ES-I3 (cell line): ENCODE measurements around the gene MCOLN1.
"Not testable (repeated sequence)": the region's sequence is repeated elsewhere in the genome, so short reads cannot be mapped to it uniquely, and the experiment has no call there.

ENCODE experiments used
- H3K36me3 ChIP-seq: 2 replicates; pipeline ENCODE4 v1.6.1; 2013; ENCODE audit warnings: mild to moderate bottlenecking, low read length, control low read depth, moderate library complexity; ENCODE audit not compliant: insufficient read depth
- H3K4me1 ChIP-seq: 2 replicates; pipeline ENCODE4 v1.6.1; 2013; ENCODE audit warnings: mild to moderate bottlenecking, control low read depth, low read length; ENCODE audit not compliant: insufficient read depth
- H3K9ac ChIP-seq: 2 replicates; pipeline ENCODE4 v1.6.1; 2013; ENCODE audit warnings: low read depth, mild to moderate bottlenecking, low read length, moderate library complexity
- H3K9me3 ChIP-seq: 2 replicates; pipeline ENCODE4 v1.6.1; 2013; ENCODE audit warnings: mild to moderate bottlenecking, low read length, moderate library complexity; ENCODE audit not compliant: control insufficient read depth, insufficient read depth

The MCOLN1 gene

GRCh38 chr19:7527516-7528191 lies 5.2 kb downstream of the MCOLN1 start:
- Histone ChIP-seq H3K9me3 (no peaks in the 10 kb centered on the region), H3K9ac (no peak overlapping the region), H3K4me1 (no peaks in the 10 kb centered on the region; the same call in 1 of the 2 replicates), H3K36me3 (no peaks in the 10 kb centered on the region)

GRCh38 chr19:7528192-7528519 lies 5.7 kb downstream of the MCOLN1 start:
- no peaks in the 10 kb centered on the region for H3K9me3 ChIP-seq
- no peaks in the 10 kb centered on the region; the same call in 1 of the 2 replicates for H3K4me1 ChIP-seq
- no peaks in the 10 kb centered on the region for H3K36me3 ChIP-seq
- no peak overlapping the region for H3K9ac ChIP-seq

GRCh38 chr19:7528522-7529245 lies 6.3 kb downstream of the MCOLN1 start:
- no peaks in the 10 kb centered on the region for H3K9me3 ChIP-seq
- no peaks in the 10 kb centered on the region for H3K4me1 ChIP-seq
- no peak overlapping the region for H3K9ac ChIP-seq
- H3K36me3 ChIP-seq = no peaks in the 10 kb centered on the region

- Histone ChIP-seq H3K36me3 (no peaks in the 10 kb centered on the region), H3K9ac (no peak overlapping the region), H3K4me1 (no peaks in the 10 kb centered on the region), H3K9me3 (no peaks in the 10 kb centered on the region)
Observed at GRCh38 chr19:7529246-7529600, 6.8 kb downstream of the MCOLN1 start.

GRCh38 chr19:7529610-7530490 lies 7.4 kb downstream of the MCOLN1 start:
- Histone ChIP-seq H3K4me1 (no peaks in the 10 kb centered on the region), H3K9ac (no peak overlapping the region), H3K9me3 (no peaks in the 10 kb centered on the region), H3K36me3 (no peaks in the 10 kb centered on the region)

- peak overlapping the region; percentile 70; the same call in 1 of the 2 replicates for H3K9ac ChIP-seq
- no peaks in the 10 kb centered on the region for H3K4me1 ChIP-seq
- no peaks in the 10 kb centered on the region for H3K9me3 ChIP-seq
- H3K36me3 ChIP-seq = no peaks in the 10 kb centered on the region
Observed at GRCh38 chr19:7533281-7533885, 11.0 kb downstream of the MCOLN1 start.

GRCh38 chr19:7533925-7534480 lies 11.6 kb downstream of the MCOLN1 start:
- H3K36me3 ChIP-seq = no peaks in the 10 kb centered on the region
- H3K9me3 ChIP-seq = no peaks in the 10 kb centered on the region
- peak overlapping the region; percentile 70 for H3K9ac ChIP-seq
- H3K4me1 ChIP-seq = no peaks in the 10 kb centered on the region

GRCh38 chr19:7534531-7535046 lies 12.2 kb downstream of the MCOLN1 start:
- Histone ChIP-seq H3K36me3 (no peaks in the 10 kb centered on the region), H3K4me1 (no peaks in the 10 kb centered on the region)

GRCh38 chr19:7535047-7535997 lies 12.9 kb downstream of the MCOLN1 start, which contains the start of gene PNPLA6:
Gene PNPLA6, plus strand, starts transcription at chr19:7535717. Its CDS starts 72 bp downstream, at chr19:7535789.
- H3K9ac ChIP-seq = peak within 1 kb of the TSS; percentile 70

More at GRCh38 chr19:7534531-7535046, 12.2 kb downstream of the MCOLN1 start:
- H3K9me3 ChIP-seq = no peaks in the 10 kb centered on the region
- peak overlapping the region; percentile 70 for H3K9ac ChIP-seq

GRCh38 chr19:7535998-7536695 lies 13.7 kb downstream of the MCOLN1 start:
- Histone ChIP-seq H3K9ac (peak overlapping the region; percentile 70; the same call in 1 of the 2 replicates), H3K9me3 (no peaks in the 10 kb centered on the region), H3K36me3 (no peaks in the 10 kb centered on the region), H3K4me1 (no peaks in the 10 kb centered on the region)

More at GRCh38 chr19:7535047-7535997, 12.9 kb downstream of the MCOLN1 start, which contains the start of gene PNPLA6:
- no peaks in the 10 kb centered on the region for H3K36me3 ChIP-seq
- no peaks in the 10 kb centered on the region for H3K9me3 ChIP-seq
- no peaks in the 10 kb centered on the region for H3K4me1 ChIP-seq

GRCh38 chr19:7538990-7539389 lies 16.6 kb downstream of the MCOLN1 start:
- not testable (repeated sequence) for H3K36me3 ChIP-seq, H3K4me1 ChIP-seq, H3K9ac ChIP-seq, H3K9me3 ChIP-seq

GRCh38 chr19:7539827-7540425 lies 17.5 kb downstream of the MCOLN1 start:
- Histone ChIP-seq H3K9me3 (no peaks in the 10 kb centered on the region), H3K4me1 (no peaks in the 10 kb centered on the region), H3K9ac (no peak overlapping the region), H3K36me3 (no peaks in the 10 kb centered on the region)
